Sigmoid colon (tissue), 3 donors: ENCODE data around the gene SNRNP35.

Experiments
- POLR2A ChIP-seq, 2 donors: fragments of 450-650 bp; IDR thresholded peaks; one replicate each; pipeline ENCODE4 v1.6.1; 2016; ENCODE audit warnings: antibody characterized with exemption in 2 of 2, mild to moderate bottlenecking in 2 of 2, moderate library complexity in 2 of 2
- TF ChIP-seq, protein P1 (sequence below), 4 experiments: fragments of 450-650 bp in 3 of 4; fragments of 200-600 bp in 1 of 4; IDR thresholded peaks; one replicate each; pipeline ENCODE4 v1.5.1; 2016 to 2019; ENCODE audit warnings: antibody characterized with exemption in 4 of 4, mild to moderate bottlenecking in 3 of 4, moderate library complexity in 2 of 4

DNA sequence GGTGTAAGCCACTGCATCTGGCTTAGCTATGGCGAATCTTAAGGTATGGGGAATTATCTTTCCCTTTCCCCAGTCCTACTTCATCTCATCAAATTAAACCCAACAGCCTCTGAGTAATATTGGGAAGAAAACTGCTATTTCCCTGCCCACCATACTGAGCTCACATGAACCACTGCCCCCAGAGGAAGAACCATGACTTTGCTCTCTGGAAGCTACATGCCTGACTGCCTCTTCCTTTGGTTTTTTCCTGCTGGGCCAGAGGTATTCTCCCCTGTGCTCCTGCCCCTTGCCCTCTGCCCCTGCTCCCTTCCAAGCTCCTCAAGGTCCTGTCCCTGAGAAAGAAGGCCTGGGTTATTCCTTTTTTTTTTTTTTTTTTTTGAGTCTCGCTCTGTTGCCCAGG lies 36.6 kb upstream of the SNRNP35 start:
- TF ChIP-seq, protein P1, sequence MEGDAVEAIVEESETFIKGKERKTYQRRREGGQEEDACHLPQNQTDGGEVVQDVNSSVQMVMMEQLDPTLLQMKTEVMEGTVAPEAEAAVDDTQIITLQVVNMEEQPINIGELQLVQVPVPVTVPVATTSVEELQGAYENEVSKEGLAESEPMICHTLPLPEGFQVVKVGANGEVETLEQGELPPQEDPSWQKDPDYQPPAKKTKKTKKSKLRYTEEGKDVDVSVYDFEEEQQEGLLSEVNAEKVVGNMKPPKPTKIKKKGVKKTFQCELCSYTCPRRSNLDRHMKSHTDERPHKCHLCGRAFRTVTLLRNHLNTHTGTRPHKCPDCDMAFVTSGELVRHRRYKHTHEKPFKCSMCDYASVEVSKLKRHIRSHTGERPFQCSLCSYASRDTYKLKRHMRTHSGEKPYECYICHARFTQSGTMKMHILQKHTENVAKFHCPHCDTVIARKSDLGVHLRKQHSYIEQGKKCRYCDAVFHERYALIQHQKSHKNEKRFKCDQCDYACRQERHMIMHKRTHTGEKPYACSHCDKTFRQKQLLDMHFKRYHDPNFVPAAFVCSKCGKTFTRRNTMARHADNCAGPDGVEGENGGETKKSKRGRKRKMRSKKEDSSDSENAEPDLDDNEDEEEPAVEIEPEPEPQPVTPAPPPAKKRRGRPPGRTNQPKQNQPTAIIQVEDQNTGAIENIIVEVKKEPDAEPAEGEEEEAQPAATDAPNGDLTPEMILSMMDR (IDR thresholded peaks at IDR 0.05), result no peak
- no peak for TF ChIP-seq POLR2A (IDR thresholded peaks at IDR 0.05)
